ENCODE measurements around the gene RIN3. TPM values are rescaled to one million over a fixed set of nuclear protein-coding genes. Genes with fewer than 3 reads are reported as not detected.
A peak's percentile ranks its signal among the peaks of the same experiment; 100 is the strongest.

The RIN3 gene
- total RNA-seq, 1 experiment from 2014 or later = 0.86 TPM

DNA sequence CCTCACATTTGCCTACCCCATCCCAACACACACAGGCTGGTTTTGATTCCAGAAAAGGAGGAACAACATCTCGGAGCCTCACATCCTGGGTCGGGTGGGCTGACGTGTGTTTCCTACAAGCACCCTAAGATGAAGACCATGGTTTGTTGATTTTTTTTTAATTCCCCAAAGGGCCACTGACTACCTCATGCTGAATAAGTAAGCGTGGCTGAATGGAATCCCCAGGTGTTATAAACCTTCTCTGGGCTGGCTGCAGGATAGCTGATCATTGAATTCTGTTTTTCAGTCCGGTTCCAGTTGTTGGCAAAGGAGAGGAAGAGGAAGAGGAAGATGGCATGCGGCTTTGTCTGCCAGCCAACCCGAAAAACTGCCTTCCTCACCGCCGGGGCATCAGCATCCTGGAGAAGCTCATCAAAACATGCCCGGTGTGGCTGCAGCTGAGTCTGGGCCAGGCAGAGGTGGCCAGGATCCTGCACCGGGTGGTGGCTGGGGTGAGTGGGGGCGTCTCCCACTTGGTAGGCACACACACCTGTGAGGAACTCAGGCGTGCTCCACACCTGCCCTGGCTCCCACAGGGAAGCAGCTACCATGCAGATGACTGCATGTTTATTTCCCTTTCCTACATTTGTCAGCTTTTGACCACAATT lies 42.0 kb downstream of the RIN3 start:
- DNase-seq (ENCODE audit: low read depth) = no peak

DNA sequence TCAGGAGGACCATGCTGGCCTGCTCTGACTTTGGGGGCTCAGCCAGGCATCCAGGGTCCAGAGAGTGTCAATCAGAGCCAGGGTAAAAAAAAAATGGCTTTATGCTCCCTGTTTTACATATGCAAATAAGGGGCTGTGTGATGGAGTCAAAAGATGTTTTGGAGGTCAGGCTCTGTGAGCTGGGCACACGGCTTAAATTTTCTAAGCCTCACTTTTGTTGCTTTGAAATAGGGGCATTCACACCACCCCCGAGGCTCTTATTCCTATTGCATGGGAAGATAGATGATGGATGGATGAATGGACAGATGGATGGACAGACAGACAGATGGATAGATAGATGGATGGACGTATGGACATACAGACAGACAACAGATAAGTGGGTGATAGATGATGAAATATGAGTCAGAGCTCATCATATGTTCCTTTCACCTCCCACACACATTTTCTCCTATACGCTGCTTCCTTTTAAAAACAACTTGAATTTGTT lies 42.7 kb downstream of the RIN3 start:
- no peak for DNase-seq (ENCODE audit: low read depth)

DNA sequence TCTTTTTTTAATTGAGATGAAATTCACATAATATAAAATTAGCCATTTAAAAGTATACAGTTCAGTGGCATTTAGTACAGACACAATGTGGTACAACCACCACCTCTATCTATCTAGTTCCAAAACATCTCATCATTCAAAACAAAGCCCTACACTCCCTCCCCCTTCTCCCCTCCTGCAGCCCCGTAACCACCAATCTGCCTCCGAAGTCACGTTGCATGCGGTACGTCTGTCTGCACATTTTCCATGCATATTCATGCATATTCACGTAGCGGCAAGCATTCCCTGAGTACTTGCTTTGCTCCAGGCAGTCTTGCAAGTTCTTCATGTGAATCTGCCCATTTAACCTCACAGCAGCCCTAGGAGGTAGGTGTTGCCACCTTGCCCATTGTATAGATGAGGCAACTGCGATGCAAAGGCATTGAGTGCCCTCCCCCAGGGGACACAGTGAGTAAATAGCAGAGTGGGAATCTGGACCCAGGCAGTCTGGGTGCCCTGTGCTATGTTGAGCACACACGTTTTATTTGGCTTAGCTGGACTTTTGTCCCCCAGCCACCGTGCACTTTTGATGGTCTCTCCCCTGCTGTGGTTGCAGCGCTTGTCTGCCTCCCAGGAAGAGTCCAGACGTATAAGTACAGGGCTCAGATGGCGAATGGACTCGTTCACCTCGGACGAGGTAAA lies 43.4 kb downstream of the RIN3 start:
- no peak for DNase-seq (ENCODE audit: low read depth)

DNA sequence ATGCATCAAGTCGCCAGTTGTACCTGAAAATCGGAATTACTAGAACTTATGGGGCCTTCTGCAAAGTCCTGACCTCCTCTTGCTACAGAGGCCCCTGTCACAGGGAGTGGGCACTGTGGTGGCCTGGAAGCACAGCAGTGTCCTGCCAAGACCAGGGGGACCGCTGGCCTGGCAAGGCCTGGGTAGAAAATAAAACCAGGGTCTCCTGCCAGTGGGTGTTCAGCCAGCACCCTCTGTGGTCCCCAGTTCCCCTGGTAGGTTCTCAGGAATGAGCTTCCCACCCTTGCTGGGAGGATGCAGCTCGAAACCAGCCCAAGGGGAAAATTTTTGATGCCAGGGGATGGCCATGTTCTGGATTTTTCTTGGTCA lies 43.9 kb downstream of the RIN3 start:
- DNase-seq (ENCODE audit: low read depth) = no peak

DNA sequence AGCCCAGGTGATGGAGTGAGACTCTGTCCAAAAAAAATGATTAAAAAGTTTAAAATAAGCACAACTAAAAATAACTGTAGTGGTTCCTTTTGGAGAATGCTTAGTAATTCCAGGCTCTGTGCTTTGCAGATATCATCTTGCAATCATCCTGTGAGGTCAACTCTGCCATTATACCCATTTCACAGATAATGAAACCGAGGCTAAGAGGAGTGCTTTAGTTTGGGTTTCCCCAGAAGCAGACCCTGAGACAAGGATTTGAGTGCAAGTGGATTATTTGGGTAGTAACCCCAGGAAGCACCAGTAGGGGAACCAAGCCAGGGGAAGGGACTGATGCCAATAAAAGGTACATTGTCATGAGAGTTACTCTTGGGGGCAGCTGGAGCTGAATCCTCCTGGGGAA lies 44.7 kb downstream of the RIN3 start:
- no peak for DNase-seq (ENCODE audit: low read depth)

DNA sequence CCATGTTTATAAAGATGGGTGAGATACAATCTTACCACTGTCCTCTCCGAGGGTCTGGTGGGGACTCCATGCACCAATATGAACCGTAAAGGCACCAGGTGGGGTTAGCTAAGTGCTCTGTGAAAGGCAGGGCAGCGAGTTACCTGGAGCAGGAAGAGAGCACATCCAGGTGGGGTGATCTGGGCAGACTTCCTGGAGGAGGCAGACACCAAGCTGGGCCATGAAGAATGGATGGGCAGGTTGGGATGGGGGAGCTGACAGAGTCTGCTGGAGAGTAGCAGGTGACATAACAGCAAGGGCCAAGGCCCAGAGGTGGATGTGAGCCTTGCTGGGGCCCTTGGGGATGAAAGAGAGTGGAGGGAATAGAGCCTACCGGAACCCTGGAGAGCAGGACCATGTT lies 45.9 kb downstream of the RIN3 start:
- no peak for DNase-seq (ENCODE audit: low read depth)

DNA sequence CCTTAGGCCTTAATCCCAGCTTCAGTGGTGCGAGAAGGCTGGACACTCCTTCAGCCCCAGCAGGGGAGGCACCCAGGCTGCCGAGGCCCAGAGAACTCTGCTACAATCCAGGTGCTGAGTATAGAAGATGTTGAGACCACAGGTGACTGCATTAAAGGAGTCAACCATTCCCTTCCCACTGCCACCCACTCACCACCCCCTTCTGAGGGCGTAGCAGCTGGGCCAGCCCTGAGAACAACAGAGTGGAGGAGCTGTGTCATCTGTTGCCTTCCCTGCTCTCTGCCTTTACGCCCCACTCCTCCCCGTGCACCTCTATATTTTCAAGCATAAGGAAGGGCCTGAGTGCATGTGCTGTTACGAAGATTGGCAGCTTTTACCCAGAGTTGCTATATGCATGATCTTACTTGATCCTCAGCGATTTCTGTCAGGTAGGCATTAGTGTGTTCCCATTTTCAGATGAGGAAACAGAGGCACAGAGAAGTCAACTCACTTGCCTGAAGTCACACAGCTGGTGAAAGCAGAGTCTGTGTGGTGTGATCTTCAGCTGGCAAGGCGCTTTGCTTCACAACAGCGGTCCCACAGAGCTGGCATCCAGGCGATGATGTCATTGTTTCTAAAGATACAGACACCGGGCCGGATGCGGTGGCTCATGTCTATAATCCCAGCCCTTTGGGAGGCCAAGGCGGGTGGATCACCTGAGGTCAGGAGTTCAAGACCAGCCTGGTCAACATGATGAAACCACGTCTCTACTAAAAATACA lies 46.7 kb downstream of the RIN3 start:
- DNase-seq (ENCODE audit: low read depth) = peak; percentile 34

DNA sequence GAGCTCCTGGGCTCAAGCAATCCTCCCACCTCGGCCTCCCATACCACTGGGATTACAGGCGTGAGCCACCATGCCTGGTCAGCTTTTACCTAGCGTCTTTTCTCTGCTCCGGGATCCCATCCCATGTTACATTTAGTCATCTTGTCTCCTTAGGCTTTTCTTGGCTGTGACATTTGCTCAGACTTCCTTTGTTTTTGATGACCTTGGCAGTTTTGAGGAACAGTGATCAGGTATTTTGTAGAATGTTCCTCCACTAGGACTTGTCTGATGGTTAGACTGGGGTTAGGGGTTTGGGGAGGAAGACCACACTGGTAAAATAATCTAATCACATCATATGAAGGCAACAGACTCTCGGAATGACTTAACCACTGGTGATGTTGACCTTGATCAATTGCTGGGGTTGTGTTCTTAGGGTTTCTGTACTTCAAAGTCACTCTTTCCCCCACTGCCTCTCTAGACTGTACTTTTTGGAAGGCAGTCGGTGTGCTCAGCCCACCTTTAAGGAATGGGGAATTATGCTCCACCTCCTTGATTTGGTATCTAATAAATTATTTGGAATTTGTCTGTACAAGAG lies 48.4 kb downstream of the RIN3 start:
- no peak for DNase-seq (ENCODE audit: low read depth)

DNA sequence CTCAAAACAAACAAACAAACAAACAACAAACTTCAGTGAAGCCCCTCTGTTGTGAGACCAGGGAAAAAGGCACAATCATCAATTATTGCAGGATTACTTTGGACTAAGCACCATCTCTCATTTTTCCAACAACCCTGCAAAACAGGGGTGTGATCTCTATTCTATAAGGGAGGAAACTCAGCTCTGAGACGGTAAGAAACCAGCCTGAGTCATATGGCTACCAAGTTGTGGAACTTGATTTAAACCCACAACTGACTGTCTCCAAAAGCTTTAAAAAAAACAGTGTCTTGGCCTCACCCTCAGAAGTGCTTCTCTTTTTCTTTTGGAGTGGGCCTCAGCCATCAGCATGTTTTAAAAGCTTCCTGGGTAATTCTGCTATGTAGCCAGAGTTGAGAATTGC lies 49.8 kb downstream of the RIN3 start:
- DNase-seq (ENCODE audit: low read depth) = no peak

DNA sequence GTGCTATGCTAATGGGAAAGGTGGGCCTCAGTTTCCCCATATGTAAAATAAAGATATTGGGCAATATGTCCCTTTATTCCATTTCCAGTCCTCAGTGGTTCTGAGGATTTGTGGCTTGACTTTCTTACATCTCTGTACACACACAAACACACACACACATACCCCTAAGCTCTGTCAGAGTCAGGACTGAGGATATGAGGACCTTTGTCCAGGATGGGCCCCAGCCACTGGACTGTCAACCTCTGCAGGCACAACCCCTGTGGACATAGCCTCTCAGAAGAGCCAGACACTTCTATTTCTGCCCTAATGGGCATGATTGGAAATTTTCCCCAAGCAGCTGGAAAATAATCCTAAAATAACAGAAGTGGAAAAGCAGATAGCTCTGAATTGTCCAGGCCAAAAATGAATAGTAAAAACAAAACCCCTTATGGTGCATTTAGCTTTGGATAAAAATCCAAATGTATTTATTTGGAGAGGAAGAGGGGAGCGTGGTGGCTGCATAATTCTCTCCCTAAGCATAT lies 50.2 kb downstream of the RIN3 start:
- DNase-seq (ENCODE audit: low read depth) = no peak

DNA sequence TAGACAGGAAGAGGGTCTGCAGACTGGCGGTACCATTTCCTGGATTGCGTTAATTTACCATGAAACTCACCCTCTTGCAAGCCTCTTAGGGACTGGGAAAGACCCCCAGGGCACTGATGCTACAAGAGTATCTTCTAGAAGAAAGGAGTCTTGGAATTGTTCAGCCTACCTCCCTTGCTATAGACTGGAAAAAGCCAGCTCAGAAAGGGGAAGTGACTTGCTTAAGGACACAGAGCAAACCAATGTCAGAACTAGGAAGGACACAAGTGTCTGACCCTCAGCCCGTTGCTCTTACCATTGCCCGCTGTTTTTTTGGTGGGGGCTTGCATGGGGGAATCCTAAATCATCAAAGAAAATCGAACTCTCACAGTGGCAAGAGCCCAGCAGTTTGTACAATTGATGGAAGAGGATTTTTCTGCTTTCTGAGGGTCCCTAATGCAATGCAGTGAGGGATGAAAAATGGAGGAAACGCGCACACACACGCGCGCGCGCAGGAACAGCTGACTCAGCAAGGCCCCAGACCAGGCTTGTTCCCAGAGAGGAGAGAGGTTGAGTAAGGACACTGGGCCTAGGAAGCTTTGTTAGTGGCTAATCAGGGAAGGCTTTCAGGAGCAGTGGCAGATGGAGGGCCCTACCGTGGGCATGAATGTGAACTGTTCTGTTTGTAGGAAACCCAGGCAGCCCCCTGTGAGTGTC lies 50.9 kb downstream of the RIN3 start:
- no peak for DNase-seq (ENCODE audit: low read depth)

DNA sequence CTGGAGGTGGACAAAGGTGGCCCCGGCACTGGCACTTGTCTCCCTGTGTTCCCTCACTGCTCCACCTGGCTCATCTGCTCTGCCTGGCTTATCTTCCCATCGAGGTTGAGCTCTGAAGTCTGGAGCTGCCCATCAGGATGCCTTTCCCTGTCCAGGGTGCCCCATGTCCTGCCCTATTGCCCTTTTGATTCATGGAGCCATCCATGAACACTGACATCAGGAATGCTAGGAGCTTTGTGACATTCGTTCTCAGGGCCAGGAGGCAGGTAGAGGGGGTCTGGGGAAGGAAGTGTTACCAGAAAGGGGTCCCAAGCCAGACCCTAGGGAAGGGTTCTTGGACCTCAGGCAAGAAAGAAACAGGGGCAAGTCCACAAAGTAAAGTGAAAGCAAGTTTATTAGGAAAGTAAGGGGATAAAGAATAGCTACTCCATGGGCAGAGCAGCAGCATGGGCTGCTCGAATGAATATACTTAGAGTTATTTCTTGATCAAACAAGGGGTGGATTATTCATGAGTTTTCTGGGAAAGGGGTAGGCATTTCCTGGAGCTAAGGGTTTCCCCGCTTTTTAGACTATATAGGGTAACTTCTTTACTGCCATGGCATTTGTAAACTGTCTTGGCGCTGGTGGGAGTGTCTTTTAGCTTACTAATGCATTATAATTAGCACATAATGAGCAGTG lies 51.6 kb downstream of the RIN3 start:
- DNase-seq (ENCODE audit: low read depth) = no peak

DNA sequence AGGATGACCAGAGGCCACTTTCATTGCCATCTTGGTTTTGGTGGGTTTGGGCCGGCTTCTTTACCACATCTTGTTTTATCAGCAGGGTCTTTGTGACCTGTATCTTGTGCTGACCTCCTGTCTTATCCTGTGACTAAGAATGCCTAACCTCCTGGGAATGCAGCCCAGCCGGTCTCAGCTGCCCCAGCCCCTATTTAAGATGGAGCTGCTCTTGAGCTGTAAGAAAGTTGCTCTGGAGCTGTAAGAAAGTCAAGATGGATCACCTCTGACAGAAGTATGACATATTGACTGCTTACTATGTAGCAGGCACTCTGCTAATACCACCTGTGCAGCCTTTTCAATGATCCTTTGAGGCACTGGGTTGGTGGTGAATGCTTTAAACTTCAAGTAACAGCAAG lies 52.1 kb downstream of the RIN3 start:
- no peak for DNase-seq (ENCODE audit: low read depth)

DNA sequence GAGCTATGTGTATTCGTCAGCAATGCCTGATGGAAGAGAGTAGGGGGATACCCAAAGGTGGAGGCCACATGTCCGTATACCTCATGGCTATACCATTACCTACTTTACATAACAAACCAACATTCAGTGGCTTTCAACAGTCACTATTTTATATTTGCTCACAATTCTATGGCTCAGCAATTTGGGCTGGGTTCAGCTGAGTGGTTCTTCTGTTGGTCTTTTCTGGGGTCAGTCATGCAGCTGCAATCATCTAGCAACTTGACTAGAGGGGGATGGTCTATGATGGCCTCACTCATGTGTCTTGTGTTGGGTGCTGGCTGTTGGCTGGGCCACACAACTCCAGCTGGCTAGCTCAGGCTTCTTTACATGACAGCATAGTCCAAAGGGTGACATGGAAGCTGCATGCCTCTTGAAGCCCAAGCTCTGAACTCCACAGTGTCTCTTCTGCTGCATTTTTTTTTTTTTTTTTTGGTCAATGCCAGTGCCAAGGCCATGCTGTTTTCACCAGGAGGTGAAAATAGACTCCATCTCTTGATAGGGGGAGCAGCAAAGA lies 53.7 kb downstream of the RIN3 start:
- DNase-seq (ENCODE audit: low read depth) = no peak

DNA sequence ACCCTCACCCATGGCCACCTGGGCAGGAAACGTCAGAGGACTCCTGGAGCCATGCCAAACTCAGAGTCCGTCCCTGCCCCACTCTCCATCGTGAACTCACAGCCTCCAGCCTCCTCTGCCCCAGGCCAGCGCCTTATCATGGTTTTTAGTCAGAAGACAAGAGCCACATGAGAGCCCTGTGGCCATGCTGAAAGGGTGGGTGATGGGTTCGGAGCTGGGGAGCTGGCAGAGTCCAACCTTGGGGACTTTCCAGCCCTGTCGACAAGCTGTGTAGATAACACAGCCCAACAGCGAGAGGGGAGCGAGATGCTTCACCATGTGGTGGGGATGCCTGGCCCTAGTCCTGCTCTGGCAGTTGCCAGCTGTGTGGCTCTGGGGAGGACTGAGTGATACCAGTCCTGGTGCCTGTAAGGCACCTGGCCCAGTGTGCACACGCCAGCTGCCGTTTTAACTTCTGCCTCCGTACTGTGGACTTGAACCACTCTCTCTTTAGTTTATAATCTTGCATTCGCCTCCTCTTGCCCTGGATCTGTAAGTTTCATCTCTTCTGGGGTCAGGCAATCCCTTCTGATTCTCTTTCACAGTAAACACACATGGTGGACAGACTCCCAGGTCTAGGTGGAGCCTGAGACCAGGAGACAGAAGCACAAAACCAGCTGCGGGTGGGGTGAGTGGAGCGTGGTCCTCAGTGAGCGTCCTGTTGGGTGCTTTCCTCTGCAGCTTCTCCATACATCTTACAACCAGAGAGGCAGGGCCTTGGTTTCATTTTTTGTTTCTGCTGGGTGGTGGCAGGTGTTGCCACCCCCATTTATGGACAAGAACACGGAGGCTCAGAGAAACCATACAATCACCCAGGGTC lies 55.3 kb downstream of the RIN3 start:
- DNase-seq (ENCODE audit: low read depth) = no peak

DNA sequence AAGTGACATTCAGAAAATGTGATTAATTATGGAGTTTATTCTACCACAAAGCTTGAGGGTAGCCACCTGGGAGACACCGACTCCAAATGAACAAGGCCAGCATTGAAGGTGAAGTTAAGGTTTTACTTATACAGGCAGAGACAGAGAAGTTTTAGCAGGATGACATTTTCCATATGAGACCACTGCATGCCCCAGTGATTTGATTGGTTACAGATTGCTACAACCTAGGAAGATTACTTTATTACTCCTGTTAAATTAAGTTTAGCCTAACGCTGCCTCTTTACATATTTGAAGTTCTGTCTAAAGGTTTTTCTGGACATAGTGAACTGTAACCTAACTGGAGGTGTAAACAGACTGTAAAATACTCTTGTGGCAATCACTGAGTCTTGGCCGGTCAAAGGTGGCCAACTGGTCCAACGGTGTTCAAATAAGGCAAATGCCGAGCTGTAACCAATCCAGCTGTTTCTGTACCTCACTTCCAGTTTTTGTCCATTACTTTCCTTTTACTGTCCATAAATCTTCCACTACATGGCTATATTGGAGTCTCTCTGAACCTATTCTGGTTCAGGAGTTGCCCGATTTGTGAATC lies 57.2 kb downstream of the RIN3 start:
- DNase-seq (ENCODE audit: low read depth) = no peak

DNA sequence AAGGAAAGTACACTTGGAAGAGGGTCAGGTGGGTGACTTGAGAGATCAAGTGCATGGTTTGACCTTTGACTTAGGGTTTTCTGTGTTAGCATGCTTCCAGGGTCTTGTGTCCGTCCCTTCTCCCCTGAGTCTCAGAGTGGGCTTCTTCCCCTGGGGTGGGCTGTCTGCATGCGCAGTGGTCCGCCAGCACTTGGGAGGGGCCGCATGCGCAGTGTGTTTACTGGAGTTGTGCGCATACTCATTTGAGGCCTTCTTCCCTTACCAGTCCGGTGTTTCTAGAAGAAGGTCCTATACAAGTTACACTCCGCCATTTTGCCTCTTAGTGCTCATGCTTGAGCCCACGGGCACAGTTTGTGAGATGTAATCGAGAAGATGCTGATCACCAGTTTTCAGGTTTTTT lies 58.5 kb downstream of the RIN3 start:
- no peak for DNase-seq (ENCODE audit: low read depth)

DNA sequence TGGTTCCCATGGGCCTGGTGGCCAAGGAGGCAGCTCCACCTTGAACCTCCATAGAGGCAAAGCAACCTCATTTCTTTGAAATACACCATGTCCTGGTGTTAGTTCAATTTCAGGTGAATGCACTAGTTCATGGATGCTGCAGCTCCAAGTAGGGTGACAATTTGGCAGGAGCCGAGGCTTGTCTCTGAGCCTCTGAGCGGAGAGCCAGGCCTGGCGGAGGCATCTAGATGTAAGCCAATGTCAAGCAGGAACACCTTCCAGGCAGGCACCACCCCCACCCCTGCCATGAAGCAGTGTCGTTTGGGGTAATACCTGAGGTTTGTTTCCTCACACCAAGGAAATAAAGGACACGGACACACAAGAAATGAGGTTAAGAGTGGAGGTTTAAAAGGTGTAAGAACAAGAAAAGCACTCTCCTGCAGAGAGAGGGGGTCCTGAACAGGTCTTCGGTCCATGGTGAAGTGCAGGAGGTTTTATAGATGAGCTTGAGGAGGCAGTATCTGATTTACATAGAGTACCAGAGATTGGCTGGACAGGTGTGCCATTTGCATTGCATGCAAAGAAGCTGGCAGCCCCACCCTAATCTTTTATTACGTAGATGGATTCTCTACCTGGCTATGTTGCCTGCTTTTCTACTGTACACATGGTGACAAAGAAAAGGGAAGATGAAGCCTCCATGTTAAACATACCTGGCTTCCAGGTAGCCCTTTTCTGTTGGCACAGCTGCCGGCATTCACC lies 60.3 kb downstream of the RIN3 start:
- DNase-seq (ENCODE audit: low read depth) = no peak

Measured in Daoy (cell line).